GM12874 (cell line): ENCODE measurements around the gene ATP6V1B1.

Source experiments
- CTCF ChIP-seq: IDR thresholded peaks from 2 replicates; pipeline ENCODE4 v1.5.1; 2011; ENCODE audit warnings: low read depth, mild to moderate bottlenecking, control low read depth, low read length, moderate library complexity; ENCODE audit not compliant: insufficient read depth

ATP6V1B1 gene

GRCh38 chr2:70935468-70936164 is at the start of gene ATP6V1B1:
ATP6V1B1 (plus strand) TSS chr2:70935900; CDS start chr2:70935955, 55 bp downstream.
- TF ChIP-seq CTCF = no peak

GRCh38 chr2:70886541-70886987 is 49.1 kb upstream of the ATP6V1B1 start:
- no peak for TF ChIP-seq CTCF

- no peak for TF ChIP-seq CTCF
Measured at GRCh38 chr2:70887208-70887549, 48.5 kb upstream of the ATP6V1B1 start.

- no peak for TF ChIP-seq CTCF
Measured at GRCh38 chr2:70887550-70888246, 48.0 kb upstream of the ATP6V1B1 start.

- TF ChIP-seq CTCF = no peak
Measured at GRCh38 chr2:70888366-70888922, 47.3 kb upstream of the ATP6V1B1 start.

GRCh38 chr2:70888923-70889715 is 46.6 kb upstream of the ATP6V1B1 start:
- no peak for TF ChIP-seq CTCF

- no peak for TF ChIP-seq CTCF
Measured at GRCh38 chr2:70889716-70890037, 46.0 kb upstream of the ATP6V1B1 start.
